Activated CD8-positive, alpha-beta T cell treated with anti-CD3 and anti-CD28 coated beads for 36 hours (primary cell): ENCODE data around the gene CDH11. TPM values are rescaled to one million over a fixed set of nuclear protein-coding genes. Genes with fewer than 3 reads are reported as not detected.

Experiments used
- ATAC-seq: fragments of 200-7000 bp; cut with Tn5 transposase; one replicate; pipeline ENCODE4 v1.10.0; 2021; ENCODE audit warnings: mild to moderate bottlenecking, moderate library complexity
- CTCF ChIA-PET: fragments of 350-600 bp; sonication (Branson Sonifier 250); formaldehyde crosslinking; loops from one replicate; lab custom pipeline; 2021; ENCODE audit warnings: antibody characterized with exemption; lab: Charles Lee
- POLR2A ChIA-PET: fragments of 350-600 bp; sonication (Branson Sonifier 250); formaldehyde crosslinking; loops from one replicate; lab custom pipeline; 2021; ENCODE audit warnings: antibody characterized with exemption; lab: Charles Lee
- DNase-seq: peaks from one replicate; pipeline ENCODE4 v3.0.0-alpha.2; 2020
- H3K27ac Mint-ChIP-seq: one replicate; pipeline ENCODE4 v1.8.0; 2021; ENCODE audit warnings: mild to moderate bottlenecking, mixed read lengths
- H3K27me3 Mint-ChIP-seq: one replicate; pipeline ENCODE4 v1.8.0; 2021; ENCODE audit warnings: mixed read lengths
- H3K36me3 Mint-ChIP-seq: one replicate; pipeline ENCODE4 v1.8.0; 2021; ENCODE audit warnings: low read depth, mixed read lengths
- H3K4me1 Mint-ChIP-seq: one replicate; pipeline ENCODE4 v1.8.0; 2021; ENCODE audit warnings: low read depth, mixed read lengths
- H3K4me3 Mint-ChIP-seq: one replicate; pipeline ENCODE4 v1.8.0; 2021; ENCODE audit warnings: mild to moderate bottlenecking, moderate library complexity, mixed read lengths
- H3K9me3 Mint-ChIP-seq: one replicate; pipeline ENCODE4 v1.8.0; 2021; ENCODE audit warnings: mixed read lengths
- CTCF ChIP-seq: fragments of 200-600 bp; IDR thresholded peaks from one replicate; pipeline ENCODE4 v1.8.0; 2022; ENCODE audit warnings: antibody characterized with exemption, mild to moderate bottlenecking
- intact Hi-C: fragments of 100-400 bp; cut with micrococcal nuclease; formaldehyde crosslinking; loops from one replicate; pipeline ENCODE4 v1.10.0; 2022
- total RNA-seq, 2 experiments: library from RNA; stranded (reverse); gene quantifications; one replicate each; pipeline ENCODE4 v1.2.3, GENCODE V29; 2021

The CDH11 gene
- total RNA-seq, 2 experiments from 2014 or later: not detected

GRCh38 chr16:64983231-64983630 lies 138.6 kb downstream of the CDH11 start:
- TF ChIP-seq CTCF: no peak
- peaks cover 7% of the 10 kb centered on the region for H3K9me3 Mint-ChIP-seq
- ChIA-PET POLR2A (no interaction called here), CTCF (no interaction called here)
- H3K27ac Mint-ChIP-seq: no peak overlapping the region
- ATAC-seq (no peak), DNase-seq (no peak)
- no peaks in the 10 kb centered on the region for H3K27me3 Mint-ChIP-seq
- intact Hi-C loops: no loop called here
- no peaks in the 10 kb centered on the region for H3K4me1 Mint-ChIP-seq
- no peak overlapping the region for H3K4me3 Mint-ChIP-seq
- no peaks in the 10 kb centered on the region for H3K36me3 Mint-ChIP-seq

GRCh38 chr16:64982581-64982980 lies 139.3 kb downstream of the CDH11 start:
- POLR2A ChIA-PET: no interaction called here
- ATAC-seq: no peak
- H3K9me3 Mint-ChIP-seq: peaks cover 7% of the 10 kb centered on the region
- no peak overlapping the region for H3K4me3 Mint-ChIP-seq
- no peak for DNase-seq
- H3K4me1 Mint-ChIP-seq: no peaks in the 10 kb centered on the region
- no peak overlapping the region for H3K27ac Mint-ChIP-seq
- no peaks in the 10 kb centered on the region for H3K27me3 Mint-ChIP-seq
- H3K36me3 Mint-ChIP-seq: no peaks in the 10 kb centered on the region
- intact Hi-C loops: no loop called here
- CTCF ChIA-PET: no interaction called here
- no peak for TF ChIP-seq CTCF

- CTCF ChIA-PET: no interaction called here
- Mint-ChIP-seq H3K27me3 (no peaks in the 10 kb centered on the region), H3K36me3 (no peaks in the 10 kb centered on the region), H3K9me3 (peaks cover 8% of the 10 kb centered on the region), H3K27ac (no peak overlapping the region), H3K4me1 (no peaks in the 10 kb centered on the region), H3K4me3 (no peak overlapping the region)
- ATAC-seq: no peak
- no peak for TF ChIP-seq CTCF
- no peak for DNase-seq
- POLR2A ChIA-PET: no interaction called here
- intact Hi-C loops: no loop called here
Measured at GRCh38 chr16:64981568-64982281, 140.1 kb downstream of the CDH11 start.

GRCh38 chr16:64977206-64977920 lies 144.5 kb downstream of the CDH11 start:
- TF ChIP-seq CTCF: no peak
- no peak for ATAC-seq
- no peak overlapping the region for H3K4me3 Mint-ChIP-seq
- H3K4me1 Mint-ChIP-seq: no peaks in the 10 kb centered on the region
- POLR2A ChIA-PET: no interaction called here
- no peak overlapping the region for H3K27ac Mint-ChIP-seq
- DNase-seq: no peak
- no peaks in the 10 kb centered on the region for H3K36me3 Mint-ChIP-seq
- H3K27me3 Mint-ChIP-seq: no peaks in the 10 kb centered on the region
- CTCF ChIA-PET: no interaction called here
- intact Hi-C loops: no loop called here
- peaks cover 7% of the 10 kb centered on the region for H3K9me3 Mint-ChIP-seq

- no peak for TF ChIP-seq CTCF
- ATAC-seq (no peak), DNase-seq (no peak)
- peaks cover 7% of the 10 kb centered on the region for H3K9me3 Mint-ChIP-seq
- H3K27ac Mint-ChIP-seq: no peak overlapping the region
- intact Hi-C loops: no loop called here
- no peaks in the 10 kb centered on the region for H3K36me3 Mint-ChIP-seq
- CTCF ChIA-PET: no interaction called here
- no peak overlapping the region for H3K4me3 Mint-ChIP-seq
- POLR2A ChIA-PET: no interaction called here
- H3K27me3 Mint-ChIP-seq: no peaks in the 10 kb centered on the region
- H3K4me1 Mint-ChIP-seq: no peaks in the 10 kb centered on the region
Measured at GRCh38 chr16:64975821-64976220, 146.0 kb downstream of the CDH11 start.
